ENCODE measurements around the gene C19orf85.
A peak's percentile ranks its signal among the peaks of the same experiment; 100 is the strongest.

The C19orf85 gene

GRCh38 chr19:55461974-55462626 is 2.5 kb downstream of the C19orf85 start:
- H3K4me3 ChIP-seq (replicated peaks; ENCODE audit: low read depth, low read length) = peak overlapping the region; percentile 92
- no peak for DNase-seq (ENCODE audit: extremely low read depth, low read depth)
- TF ChIP-seq, protein P1, sequence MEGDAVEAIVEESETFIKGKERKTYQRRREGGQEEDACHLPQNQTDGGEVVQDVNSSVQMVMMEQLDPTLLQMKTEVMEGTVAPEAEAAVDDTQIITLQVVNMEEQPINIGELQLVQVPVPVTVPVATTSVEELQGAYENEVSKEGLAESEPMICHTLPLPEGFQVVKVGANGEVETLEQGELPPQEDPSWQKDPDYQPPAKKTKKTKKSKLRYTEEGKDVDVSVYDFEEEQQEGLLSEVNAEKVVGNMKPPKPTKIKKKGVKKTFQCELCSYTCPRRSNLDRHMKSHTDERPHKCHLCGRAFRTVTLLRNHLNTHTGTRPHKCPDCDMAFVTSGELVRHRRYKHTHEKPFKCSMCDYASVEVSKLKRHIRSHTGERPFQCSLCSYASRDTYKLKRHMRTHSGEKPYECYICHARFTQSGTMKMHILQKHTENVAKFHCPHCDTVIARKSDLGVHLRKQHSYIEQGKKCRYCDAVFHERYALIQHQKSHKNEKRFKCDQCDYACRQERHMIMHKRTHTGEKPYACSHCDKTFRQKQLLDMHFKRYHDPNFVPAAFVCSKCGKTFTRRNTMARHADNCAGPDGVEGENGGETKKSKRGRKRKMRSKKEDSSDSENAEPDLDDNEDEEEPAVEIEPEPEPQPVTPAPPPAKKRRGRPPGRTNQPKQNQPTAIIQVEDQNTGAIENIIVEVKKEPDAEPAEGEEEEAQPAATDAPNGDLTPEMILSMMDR (IDR thresholded peaks at IDR 0.05; ENCODE audit: low read depth, low read length, missing control alignments) = no peak

GRCh38 chr19:55461259-55461973 is 3.1 kb downstream of the C19orf85 start, which contains the start of gene ISOC2:
Gene ISOC2 (minus strand): TSS chr19:55461642. CDS start chr19:55456486, 5,156 bp downstream.
- H3K4me3 ChIP-seq (replicated peaks; ENCODE audit: low read depth, low read length) = peak within 1 kb of the TSS; percentile 92
- TF ChIP-seq, protein P1 (IDR thresholded peaks at IDR 0.05; ENCODE audit: low read depth, low read length, missing control alignments) = no peak

GRCh38 chr19:55460670-55461258 is 3.8 kb downstream of the C19orf85 start:
- DNase-seq (ENCODE audit: extremely low read depth, low read depth) = no peak
- TF ChIP-seq, protein P1 (IDR thresholded peaks at IDR 0.05; ENCODE audit: low read depth, low read length, missing control alignments) = no peak
- H3K4me3 ChIP-seq (replicated peaks; ENCODE audit: low read depth, low read length) = peak overlapping the region; percentile 92

More at GRCh38 chr19:55461259-55461973, 3.1 kb downstream of the C19orf85 start, which contains the start of gene ISOC2:
- peak; percentile 98 for DNase-seq (ENCODE audit: extremely low read depth, low read depth)

GRCh38 chr19:55459950-55460657 is 4.4 kb downstream of the C19orf85 start:
- TF ChIP-seq, protein P1 (IDR thresholded peaks at IDR 0.05; ENCODE audit: low read depth, low read length, missing control alignments) = no peak
- H3K4me3 ChIP-seq (replicated peaks; ENCODE audit: low read depth, low read length) = peak overlapping the region; percentile 92
- no peak for DNase-seq (ENCODE audit: extremely low read depth, low read depth)

DNA sequence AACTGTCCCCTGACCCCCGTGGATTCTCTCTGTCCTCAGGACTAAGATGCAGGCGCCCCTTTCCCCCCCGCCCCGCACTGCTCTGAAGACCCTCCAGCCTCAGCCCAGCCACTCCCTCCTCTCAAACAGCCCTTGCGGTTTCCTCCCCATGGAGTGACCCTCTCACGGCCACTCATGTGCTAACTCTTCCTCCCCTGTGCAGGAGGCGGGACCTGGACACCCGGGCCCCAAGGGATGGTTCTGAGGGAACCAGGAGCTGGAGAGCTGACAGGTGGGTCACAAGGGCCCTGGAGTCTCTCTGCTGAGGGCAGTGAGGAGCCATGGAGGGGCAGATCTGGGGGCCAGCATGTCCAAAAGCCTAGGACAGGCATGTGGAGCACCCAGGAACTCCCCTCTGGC is 5.0 kb downstream of the C19orf85 start:
- TF ChIP-seq, protein P1 (IDR thresholded peaks at IDR 0.05; ENCODE audit: low read depth, low read length, missing control alignments) = no peak
- no peak for DNase-seq (ENCODE audit: extremely low read depth, low read depth)
- peak overlapping the region; percentile 92 for H3K4me3 ChIP-seq (replicated peaks; ENCODE audit: low read depth, low read length)

DNA sequence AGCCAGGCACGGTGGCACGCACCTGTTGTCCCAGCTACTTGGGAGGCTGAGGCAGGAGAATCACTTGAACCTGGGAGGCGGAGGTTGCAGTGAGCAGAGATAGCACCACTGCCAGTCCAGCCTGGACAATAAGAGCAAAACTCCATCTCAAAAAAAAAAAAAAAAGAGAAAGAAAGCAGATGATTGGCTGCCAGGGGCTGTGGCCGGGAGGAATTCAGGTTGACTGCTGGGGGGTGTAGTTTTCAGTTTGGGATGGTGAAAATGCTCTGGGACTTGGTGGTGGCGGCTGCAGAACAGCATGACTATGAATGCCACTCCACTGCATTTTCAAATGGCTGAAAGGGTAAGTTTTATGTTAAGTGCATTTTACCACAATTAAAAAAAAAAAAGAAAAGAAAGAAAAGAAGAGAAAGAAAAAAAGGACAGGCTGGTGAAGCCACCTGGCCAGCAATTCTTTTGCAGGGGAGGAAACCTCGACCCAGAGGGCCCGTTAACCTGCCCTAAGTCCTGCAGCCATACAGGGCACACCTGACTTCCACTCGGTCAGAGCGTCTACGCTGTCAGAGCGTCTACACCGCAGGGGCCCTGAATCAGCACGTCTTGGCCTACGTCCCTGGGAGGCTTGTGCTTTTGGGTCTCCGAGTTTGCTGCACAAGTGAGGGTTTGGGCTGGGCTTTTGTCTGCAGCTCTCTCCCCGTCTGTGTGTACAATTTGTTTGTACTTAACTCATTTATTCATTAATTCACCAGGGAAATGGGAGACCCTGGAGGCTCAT is 6.7 kb downstream of the C19orf85 start:
- DNase-seq (ENCODE audit: extremely low read depth, low read depth) = no peak
- no peak overlapping the region for H3K4me3 ChIP-seq (replicated peaks; ENCODE audit: low read depth, low read length)

More for the DNA sequence above, 6.7 kb downstream of the C19orf85 start:
- TF ChIP-seq, protein P1 (IDR thresholded peaks at IDR 0.05; ENCODE audit: low read depth, low read length, missing control alignments) = no peak
